ENCODE results near the gene TNFRSF18.

- TF ChIP-seq CTCF (IDR thresholded peaks at IDR 0.05; ENCODE audit: borderline replicate concordance, extremely low read depth, low read length, poor library complexity, severe bottlenecking) (no peak), EZH2 (IDR thresholded peaks at IDR 0.05; ENCODE audit: borderline replicate concordance, low read depth, low read length, severe bottlenecking) (no peak)
Measured at GRCh38 chr1:1235016-1235744, 28.8 kb upstream of the TNFRSF18 start.
